Measurements from ENCODE around the gene MYLK2. TPM values are rescaled to one million over a fixed set of nuclear protein-coding genes. Genes with fewer than 3 reads are reported as not detected.
"Not testable (repeated sequence)": the region's sequence is repeated elsewhere in the genome, so short reads cannot be mapped to it uniquely, and the experiment has no call there.

Gene MYLK2
- total and polyA plus RNA-seq, 10 of the 15 experiments (the other 5 are each of a cell fraction or from before 2014, with no cell fraction given) = 0.04 to 0.67 (median 0.18) TPM; not detected in 1

DNA sequence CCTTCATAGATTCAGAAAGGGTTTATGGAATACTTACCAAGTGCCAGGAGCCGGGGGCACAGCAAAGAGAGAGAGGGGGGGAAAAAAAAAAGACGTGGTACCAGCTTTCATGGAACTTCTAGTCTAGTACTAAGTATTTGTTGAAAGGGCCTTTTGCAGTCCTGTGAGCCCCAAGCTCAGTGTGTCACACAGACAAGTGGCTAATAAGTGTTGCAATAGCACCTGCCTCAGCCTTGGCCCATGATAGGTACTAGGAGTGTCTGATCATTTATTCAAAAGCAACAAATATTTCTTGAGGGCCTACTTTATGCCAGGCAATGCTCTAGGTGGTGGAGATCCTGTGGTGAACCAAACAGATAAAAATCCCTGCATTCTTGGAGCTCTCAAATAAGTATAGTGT, 7.9 kb downstream of the MYLK2 start:
- H3K27ac ChIP-seq (ENCODE audit: control insufficient read depth, insufficient read depth) = no peak overlapping the region
- H3K79me2 ChIP-seq (ENCODE audit: control insufficient read depth, insufficient read depth, low read length) = no peaks in the 10 kb centered on the region
- intact Hi-C loops (cut with micrococcal nuclease; ENCODE audit: unreplicated experiment) (no loop called here), in situ Hi-C loops (cut with MboI) (loop anchor here (10.0 kb wide), 1 partner anchor 828 kb away; no protein-coding TSS in a partner anchor)
- H3K4me3 ChIP-seq = no peak overlapping the region
- ChIA-PET CTCF (interaction anchor here (0.9 to 8.8 kb wide), 4 partner anchors 9 to 125 kb away, joined by 3 to 109 read pairs (median 4); partner anchors contain the start of genes FOXS1 and PDRG1), SMC1A (ENCODE audit: uncharacterized antibody, unreplicated experiment) (no interaction called here), POLR2A (no interaction called here), RAD21 (ENCODE audit: unreplicated experiment) (interaction anchor here (1.0 kb wide), 1 partner anchor 9 kb away, joined by 5 read pairs; no protein-coding TSS in a partner anchor)
- TF ChIP-seq ZSCAN29 (IDR thresholded peaks at IDR 0.05) = no peak
- no peak for TF ChIP-seq SPI1 (IDR thresholded peaks at IDR 0.05; ENCODE audit: borderline replicate concordance, insufficient read depth, low read depth, low read length)
- TF ChIP-seq SMARCA5 (IDR thresholded peaks at IDR 0.05) = no peak
- no peak for TF ChIP-seq NR2C1 (IDR thresholded peaks at IDR 0.05)
- no peaks in the 10 kb centered on the region for H3K36me3 ChIP-seq (ENCODE audit: control insufficient read depth in 2 of 2, insufficient read depth in 2 of 2, low read length in 1 of 2)
- H2AFZ ChIP-seq (ENCODE audit: control insufficient read depth, low read depth, low read length) = no peak overlapping the region
- BruUV-seq (replicated peaks) = no TSS peak
- ATAC-seq = no peak
- H3K27me3 ChIP-seq (replicated peaks in 1 of 2; ENCODE audit: control insufficient read depth in 2 of 2, insufficient read depth in 2 of 2, low read length in 1 of 2) = no peaks in the 10 kb centered on the region
- H3K4me1 ChIP-seq (ENCODE audit: control insufficient read depth, insufficient read depth, low read length) = no peaks in the 10 kb centered on the region
- no peak overlapping the region for H3K4me2 ChIP-seq (ENCODE audit: control insufficient read depth, insufficient read depth)
- H3K9me3 ChIP-seq (replicated peaks; ENCODE audit: control insufficient read depth, insufficient read depth, low read length) = no peaks in the 10 kb centered on the region
- 6% methylated on average over 2 of the region's 2 CpGs for WGBS (ENCODE audit: insufficient coverage, insufficient replicate concordance, low lambda C conversion rate, missing lambda C conversion rate)
- H4K20me1 ChIP-seq (ENCODE audit: control insufficient read depth, insufficient read depth) = no peaks in the 10 kb centered on the region
- H3K9ac ChIP-seq (ENCODE audit: control insufficient read depth, insufficient read depth, low read length) = no peak overlapping the region
- FAIRE-seq = no peak
- no peak for DNase-seq (ENCODE audit: low read depth, low spot score)

- H3K4me3 ChIP-seq; FAIRE-seq; DNase-seq (ENCODE audit: low read depth, low spot score); H3K79me2 ChIP-seq (ENCODE audit: control insufficient read depth, insufficient read depth, low read length); H4K20me1 ChIP-seq (ENCODE audit: control insufficient read depth, insufficient read depth); H3K9me3 ChIP-seq (replicated peaks; ENCODE audit: control insufficient read depth, insufficient read depth, low read length); H3K4me2 ChIP-seq (ENCODE audit: control insufficient read depth, insufficient read depth); H3K36me3 ChIP-seq (ENCODE audit: control insufficient read depth in 2 of 2, insufficient read depth in 2 of 2, low read length in 1 of 2); H3K4me1 ChIP-seq (ENCODE audit: control insufficient read depth, insufficient read depth, low read length); H3K27ac ChIP-seq (ENCODE audit: control insufficient read depth, insufficient read depth); RAD21 ChIA-PET (ENCODE audit: unreplicated experiment); H2AFZ ChIP-seq (ENCODE audit: control insufficient read depth, low read depth, low read length); SMC1A ChIA-PET (ENCODE audit: uncharacterized antibody, unreplicated experiment); BruUV-seq (replicated peaks); H3K27me3 ChIP-seq (replicated peaks in 1 of 2; ENCODE audit: control insufficient read depth in 2 of 2, insufficient read depth in 2 of 2, low read length in 1 of 2); H3K9ac ChIP-seq (ENCODE audit: control insufficient read depth, insufficient read depth, low read length); ATAC-seq; intact Hi-C loops (cut with micrococcal nuclease; ENCODE audit: unreplicated experiment): not testable (repeated sequence)
- POLR2A ChIA-PET = interaction anchor here (0.7 kb wide), 1 partner anchor 51 kb away, joined by 8 read pairs; no protein-coding TSS in a partner anchor
- in situ Hi-C loops (cut with MboI) = loop anchor here (10.0 kb wide), 1 partner anchor 827 kb away; no protein-coding TSS in a partner anchor
- 89% methylated on average over 11 of the region's 11 CpGs for WGBS (ENCODE audit: insufficient coverage, insufficient replicate concordance, low lambda C conversion rate, missing lambda C conversion rate)
- CTCF ChIA-PET = interaction anchor here (1.3 kb wide), 1 partner anchor 124 kb away, joined by 4 read pairs; the partner anchor contains the start of gene PDRG1
Measured at GRCh38 chr20:31828016-31828415, 8.9 kb downstream of the MYLK2 start.

Data from GM12878 (cell line).